Mammary epithelial cell (primary cell): ENCODE data around the gene CHID1.

Source experiments
- EZH2 ChIP-seq: IDR thresholded peaks from 2 replicates; pipeline ENCODE4 v1.6.1; 2012; ENCODE audit warnings: low read length, inconsistent platforms, borderline replicate concordance
- TF ChIP-seq, protein P1 (sequence below), 2 donors: IDR thresholded peaks in 1 of 2; conservative IDR thresholded peaks in 1 of 2; 2 replicates each; pipeline ENCODE4 v1.5.1; 2011 to 2012; ENCODE audit warnings: inconsistent platforms in 2 of 2, low read length in 2 of 2, mild to moderate bottlenecking in 2 of 2, control low read depth in 1 of 2, low read depth in 1 of 2; ENCODE audit not compliant: insufficient read depth in 1 of 2; ENCODE audit errors: extremely low read depth in 1 of 2

- TF ChIP-seq, protein P1, sequence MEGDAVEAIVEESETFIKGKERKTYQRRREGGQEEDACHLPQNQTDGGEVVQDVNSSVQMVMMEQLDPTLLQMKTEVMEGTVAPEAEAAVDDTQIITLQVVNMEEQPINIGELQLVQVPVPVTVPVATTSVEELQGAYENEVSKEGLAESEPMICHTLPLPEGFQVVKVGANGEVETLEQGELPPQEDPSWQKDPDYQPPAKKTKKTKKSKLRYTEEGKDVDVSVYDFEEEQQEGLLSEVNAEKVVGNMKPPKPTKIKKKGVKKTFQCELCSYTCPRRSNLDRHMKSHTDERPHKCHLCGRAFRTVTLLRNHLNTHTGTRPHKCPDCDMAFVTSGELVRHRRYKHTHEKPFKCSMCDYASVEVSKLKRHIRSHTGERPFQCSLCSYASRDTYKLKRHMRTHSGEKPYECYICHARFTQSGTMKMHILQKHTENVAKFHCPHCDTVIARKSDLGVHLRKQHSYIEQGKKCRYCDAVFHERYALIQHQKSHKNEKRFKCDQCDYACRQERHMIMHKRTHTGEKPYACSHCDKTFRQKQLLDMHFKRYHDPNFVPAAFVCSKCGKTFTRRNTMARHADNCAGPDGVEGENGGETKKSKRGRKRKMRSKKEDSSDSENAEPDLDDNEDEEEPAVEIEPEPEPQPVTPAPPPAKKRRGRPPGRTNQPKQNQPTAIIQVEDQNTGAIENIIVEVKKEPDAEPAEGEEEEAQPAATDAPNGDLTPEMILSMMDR (conservative IDR thresholded peaks at IDR 0.05 in 1 of 2, IDR thresholded peaks at IDR 0.05 in 1 of 2; ENCODE audit: extremely low read depth in 1 of 2, insufficient read depth in 1 of 2, low read depth in 1 of 2, low read length in 2 of 2): no peak
- no peak for TF ChIP-seq EZH2
Observed at GRCh38 chr11:937841-938261, 27.2 kb upstream of the CHID1 start.
